Measurements from ENCODE around the gene DIAPH3.
"Not testable (repeated sequence)": the region's sequence is repeated elsewhere in the genome, so short reads cannot be mapped to it uniquely, and the experiment has no call there.

Gene DIAPH3

DNA sequence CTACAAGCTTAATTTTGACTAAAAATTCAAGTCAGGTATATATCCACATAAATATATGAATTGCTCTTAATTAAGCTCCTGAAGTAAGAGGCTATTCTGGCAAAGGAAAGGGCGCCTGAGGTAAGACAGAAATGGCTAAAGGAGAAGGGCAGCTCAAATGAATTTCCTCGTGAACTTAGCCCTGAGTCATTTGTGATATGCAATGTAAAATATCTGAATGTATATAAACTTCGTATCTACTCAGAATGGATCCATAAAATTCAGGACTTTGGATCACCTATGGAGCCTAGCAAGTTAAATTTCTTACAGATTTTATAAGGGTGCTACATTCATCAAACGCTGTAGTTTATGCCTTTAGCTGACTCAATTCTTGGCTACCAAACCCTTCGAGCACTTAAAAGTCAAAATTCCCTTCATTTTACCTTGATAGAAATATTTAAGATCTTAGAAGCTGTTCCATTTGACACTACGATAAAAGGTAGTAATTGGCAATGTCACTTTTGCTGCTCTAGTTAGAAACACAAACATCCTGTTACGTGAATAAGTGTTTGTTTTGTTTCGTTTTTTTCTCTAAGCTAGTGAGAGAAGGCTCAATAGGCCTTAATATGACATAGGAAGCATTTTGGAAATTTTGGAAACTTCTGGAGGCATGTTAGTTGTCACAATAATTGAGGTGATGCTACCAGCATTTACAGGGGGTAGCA lies 69.2 kb downstream of the DIAPH3 start:
- no peak for DNase-seq

DNA sequence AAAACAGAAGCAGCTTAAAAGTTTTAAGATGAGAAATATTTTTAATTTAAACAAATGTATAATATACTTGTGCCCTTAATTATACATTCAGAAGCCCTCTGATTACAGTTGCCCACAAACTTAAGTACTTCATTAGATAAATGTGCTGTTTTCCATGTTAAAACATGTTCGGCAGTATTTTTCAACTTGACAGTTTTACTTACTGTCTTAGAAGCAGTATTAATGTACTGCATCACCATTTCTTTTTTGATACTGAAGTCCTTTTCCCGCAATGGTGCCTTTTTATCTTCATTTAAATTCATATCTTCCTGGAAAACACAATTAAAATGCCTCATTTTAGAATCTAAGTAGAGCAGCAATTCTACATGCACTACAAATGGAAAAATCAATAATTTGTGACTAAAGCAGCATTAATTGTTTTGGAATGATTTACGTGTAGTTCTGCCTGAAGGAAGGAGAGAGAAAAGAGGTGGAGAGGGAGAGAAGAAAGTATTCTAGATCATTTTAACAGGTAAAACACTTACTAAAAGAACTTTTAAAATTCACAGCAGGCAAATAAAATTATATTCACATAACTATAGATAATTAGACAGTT lies 70.2 kb downstream of the DIAPH3 start:
- no peak for DNase-seq

DNA sequence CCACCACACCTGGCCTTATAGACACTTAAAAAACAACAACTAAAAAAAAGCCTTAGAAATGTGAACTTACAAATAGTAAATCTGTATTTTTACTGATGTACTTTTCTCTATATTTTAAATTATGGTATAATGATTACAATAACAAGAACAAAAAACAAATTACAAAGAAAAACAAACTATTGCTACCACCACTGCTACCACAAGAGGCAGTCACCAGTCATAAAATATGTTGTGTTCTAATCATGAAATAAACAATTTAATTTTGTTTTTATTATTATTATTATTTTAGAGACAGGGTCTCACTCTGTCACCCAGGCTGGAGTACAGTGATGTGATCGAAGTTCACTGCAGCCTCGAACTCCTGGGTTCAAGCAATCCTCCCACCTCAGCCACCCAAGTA lies 72.2 kb downstream of the DIAPH3 start:
- DNase-seq: no peak

DNA sequence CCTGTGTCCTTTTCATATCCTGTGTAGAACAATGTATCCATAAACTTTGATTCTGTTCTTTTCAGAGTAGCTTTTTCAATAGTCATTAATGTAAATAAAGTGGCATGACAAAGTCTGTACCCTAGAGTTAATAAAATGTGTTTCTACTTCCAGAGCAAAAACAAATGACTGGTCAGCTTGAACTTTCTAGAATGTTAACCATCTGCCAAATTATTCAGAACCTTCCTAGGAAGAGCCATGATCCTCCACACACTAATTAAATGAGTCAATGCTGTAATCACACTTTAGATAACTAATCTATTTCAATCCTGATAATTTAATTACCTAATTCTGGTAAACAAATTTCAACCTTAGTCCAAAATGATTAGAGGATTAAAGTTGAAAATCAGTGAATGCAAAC lies 73.2 kb downstream of the DIAPH3 start:
- DNase-seq: no peak

DNA sequence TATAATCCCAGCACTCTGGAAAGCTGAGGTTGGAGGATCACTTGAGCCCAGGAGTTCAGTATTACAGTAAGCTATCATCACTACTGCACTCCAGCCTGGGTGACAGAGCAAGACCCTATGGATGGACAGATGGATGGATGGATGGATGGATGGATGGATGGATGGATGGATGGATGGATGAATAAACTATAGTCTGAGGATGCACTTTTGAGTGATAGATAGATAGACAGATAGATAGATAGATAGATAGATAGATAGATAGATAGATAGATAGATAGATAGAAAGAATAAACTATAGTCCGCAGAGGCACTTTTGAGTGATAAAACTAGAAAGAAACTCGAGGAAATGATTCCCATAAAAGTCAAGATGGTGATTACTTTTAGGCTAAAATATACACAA lies 79.9 kb downstream of the DIAPH3 start:
- DNase-seq: not testable (repeated sequence)

DNA sequence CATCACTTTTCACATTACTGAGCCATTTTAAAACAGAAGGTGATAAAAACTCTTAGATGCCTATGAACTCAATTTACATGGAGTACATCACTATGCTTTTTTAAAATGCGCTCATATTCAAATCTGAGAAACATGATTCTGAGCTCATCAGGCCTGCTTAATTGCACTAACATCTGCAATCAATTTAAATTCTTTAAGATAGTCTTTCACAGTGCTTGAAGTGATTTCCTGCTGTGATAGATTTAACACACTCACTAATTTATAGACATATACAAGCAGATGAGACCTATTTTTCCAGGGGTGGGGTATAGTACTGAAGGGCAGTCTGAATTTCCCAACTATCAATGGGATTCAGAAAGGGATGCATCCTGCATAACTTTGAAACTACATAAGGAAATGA lies 82.9 kb downstream of the DIAPH3 start:
- DNase-seq: no peak

DNA sequence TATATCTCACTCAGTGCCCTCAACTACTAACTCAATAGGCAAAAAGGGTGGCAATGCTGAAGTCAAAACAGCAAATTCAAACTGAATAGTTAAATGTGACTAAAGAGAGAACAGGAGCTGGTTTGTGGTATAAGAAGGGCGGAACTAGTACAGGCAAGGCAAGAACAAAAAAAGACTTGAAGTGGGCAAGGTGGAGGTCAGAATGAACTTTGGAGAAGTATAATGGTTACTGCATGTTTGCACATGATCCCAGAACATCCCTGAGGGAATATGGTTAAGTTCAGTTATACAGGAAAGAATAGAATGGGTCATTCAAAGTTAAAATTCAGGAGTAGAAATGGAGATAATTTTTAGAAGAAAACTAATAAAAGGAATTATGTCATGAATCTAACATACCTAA lies 85.5 kb downstream of the DIAPH3 start:
- no peak for DNase-seq

- DNase-seq: no peak
Measured at GRCh38 chr13:60075850-60076249, 87.9 kb downstream of the DIAPH3 start.

GRCh38 chr13:60074397-60074796 lies 89.3 kb downstream of the DIAPH3 start:
- no peak for DNase-seq

DNA sequence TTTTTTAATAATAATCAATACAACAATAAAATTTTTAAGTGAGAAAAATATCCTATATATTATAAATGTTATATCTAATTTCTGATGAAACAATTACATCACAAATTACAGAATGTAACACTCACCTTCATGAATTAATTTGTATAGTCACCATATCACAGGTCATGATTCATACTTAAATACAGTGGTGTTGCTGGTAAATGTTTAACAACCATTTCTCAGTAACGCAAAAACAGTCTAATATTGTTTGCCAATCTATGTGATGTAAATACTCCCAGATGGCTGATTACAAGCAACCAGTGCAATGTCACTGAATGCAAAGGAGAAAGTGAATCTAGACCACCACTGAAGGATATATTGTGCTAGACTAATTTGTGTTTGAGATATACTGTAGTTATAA lies 97.5 kb downstream of the DIAPH3 start:
- DNase-seq: no peak

DNA sequence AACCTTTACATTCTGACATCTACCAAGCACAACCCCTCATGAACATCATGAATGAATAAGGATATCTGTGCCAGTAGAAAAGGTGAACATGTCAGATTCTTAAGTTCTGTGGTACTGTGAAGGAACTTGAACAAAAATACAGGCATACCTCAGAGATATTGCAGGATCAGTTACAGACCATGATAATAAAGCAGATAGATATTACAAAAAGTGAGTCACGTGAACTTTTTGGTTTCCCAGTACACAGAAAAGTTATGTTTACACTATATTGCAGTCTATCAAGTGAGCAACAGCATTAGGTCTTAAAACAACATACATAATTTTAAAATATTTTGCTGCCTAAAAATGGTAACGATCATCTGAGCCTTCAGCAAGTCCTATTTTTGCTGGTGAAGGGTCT lies 101.2 kb downstream of the DIAPH3 start:
- no peak for DNase-seq

DNA sequence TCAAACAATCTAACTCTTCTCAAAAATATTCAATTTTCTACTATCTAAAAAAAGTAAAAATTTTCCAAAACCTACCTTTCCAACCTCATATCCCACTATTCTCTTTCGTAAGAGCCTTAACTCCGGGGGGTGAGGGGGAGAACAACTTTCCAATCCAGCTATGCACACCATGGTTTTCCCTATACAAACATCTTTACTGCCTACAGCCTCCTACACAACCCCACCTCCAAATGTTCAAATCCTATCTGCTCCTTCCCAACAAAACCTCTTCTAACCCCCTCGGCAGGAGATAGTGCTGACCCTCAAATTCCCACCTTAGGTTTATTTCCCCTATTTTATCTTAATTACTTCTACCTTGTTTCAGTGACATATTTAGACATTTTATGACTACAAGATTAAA lies 102.0 kb downstream of the DIAPH3 start:
- DNase-seq: no peak

GRCh38 chr13:60051754-60052285 lies 111.9 kb downstream of the DIAPH3 start:
- no peak for DNase-seq

DNA sequence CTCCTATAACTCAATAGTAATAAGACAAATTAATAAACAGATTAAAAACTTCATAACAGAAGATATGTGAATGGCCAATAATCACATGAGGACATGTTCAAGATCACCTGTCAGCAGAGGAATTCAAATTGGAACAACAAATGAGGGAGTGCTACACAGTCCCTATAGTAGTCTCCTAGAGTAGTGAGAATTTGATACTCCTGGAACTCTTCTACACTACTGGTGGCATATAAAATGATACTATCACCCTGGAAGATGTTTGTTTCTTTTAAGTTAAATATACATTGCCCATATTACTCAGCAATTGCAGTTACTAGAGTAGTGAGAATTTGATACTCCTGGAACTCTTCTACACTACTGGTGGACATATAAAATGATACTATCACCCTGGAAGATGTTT lies 115.4 kb downstream of the DIAPH3 start:
- DNase-seq: not testable (repeated sequence)

- DNase-seq: no peak
Measured at GRCh38 chr13:60047918-60048317, 115.8 kb downstream of the DIAPH3 start.

GRCh38 chr13:60044321-60044720 lies 119.4 kb downstream of the DIAPH3 start:
- no peak for DNase-seq

DNA sequence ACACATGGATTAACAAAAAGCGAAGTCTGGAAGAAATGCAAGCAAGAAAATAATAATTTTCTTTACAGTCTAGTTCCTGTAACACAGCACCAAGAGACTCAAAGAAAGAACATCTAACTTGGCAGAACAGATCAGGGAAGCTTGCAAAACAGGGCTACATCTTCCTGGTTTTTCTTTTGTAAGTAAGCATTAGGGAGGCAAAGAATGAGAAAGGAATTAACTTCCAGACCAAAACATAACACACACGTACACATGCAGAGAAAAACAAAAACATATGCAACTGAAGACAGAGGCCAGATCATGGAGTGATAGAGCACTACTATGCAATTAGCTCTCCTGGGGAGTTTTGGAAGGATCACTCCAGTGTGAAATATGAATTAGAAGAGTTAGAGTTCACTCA lies 120.5 kb downstream of the DIAPH3 start:
- DNase-seq: no peak

DNA sequence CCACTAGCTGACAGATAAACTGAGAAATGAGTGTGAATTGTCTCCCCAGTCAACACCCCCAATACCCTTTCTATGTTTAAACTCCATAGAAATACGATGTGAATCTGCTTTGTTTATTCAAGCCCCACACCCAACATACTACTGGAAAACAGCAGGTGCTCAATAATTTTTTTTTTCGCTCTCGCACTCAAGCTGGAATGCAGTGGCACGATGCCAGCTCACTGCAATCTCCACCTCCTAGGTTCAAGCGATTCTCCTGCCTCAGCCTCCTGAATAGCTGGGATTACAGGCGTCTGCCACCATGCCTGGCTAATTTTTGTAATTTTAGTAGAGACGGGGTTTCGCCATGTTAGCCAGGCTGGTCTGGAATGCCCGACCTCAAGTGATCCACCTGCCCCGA lies 123.1 kb downstream of the DIAPH3 start:
- not testable (repeated sequence) for DNase-seq

DNA sequence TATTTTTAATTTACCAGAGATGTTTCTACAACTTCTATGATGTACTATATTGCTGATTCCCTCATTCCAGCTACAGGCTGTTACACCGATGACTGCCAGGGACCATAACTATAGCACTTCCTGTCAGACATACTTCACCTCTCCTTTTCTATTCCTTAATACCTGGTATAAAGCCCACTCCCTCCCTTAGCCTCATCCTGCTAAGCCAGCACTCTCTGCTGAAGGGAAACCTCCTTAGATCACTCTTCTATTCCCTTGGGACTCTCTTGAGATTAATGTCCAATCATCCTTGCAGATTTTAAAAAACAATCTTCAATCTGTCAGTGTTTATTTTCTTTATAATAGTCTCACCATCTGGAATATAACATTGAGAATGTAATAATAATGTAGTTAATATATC lies 127.9 kb downstream of the DIAPH3 start:
- DNase-seq: no peak

DNA sequence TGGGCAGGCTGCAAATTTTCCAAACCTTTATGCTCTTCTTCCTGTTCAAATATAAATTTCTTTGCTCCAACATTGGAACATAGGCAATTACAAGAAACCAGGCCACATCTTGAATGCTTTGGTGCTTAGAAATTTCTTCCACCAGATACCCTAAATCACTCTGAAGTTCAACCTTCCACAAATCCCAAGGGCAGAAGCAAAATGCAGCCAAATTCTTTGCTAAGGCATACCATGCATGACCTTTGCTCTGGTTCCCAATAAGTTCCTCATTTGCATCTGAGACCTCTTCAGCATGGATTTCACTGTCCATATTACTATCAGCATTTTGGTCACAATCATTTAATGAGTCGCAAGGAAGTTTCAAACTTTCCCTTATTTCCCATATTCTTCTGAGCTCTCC lies 130.9 kb downstream of the DIAPH3 start:
- no peak for DNase-seq

GRCh38 chr13:60028021-60028420 lies 135.7 kb downstream of the DIAPH3 start:
- DNase-seq: no peak

DNA sequence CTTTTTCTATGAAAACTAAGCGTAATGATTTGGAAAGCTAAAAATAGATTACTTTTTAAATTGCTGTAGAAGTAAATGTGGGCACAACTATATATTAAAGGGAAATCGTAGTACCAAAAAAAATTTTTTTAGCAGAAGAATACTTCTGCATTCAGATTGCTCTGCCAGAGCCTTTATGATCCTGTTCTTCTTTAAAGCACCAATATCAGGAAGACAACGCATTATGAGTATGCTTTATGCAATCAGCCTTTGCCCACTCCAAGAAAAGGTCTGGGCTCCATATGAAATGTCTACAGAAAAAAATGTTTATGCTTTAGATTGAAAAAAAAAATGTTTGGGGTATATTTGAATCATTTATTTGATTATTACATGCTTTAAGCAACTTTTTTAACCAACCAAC lies 137.4 kb downstream of the DIAPH3 start:
- DNase-seq: no peak

GRCh38 chr13:60020288-60020687 lies 143.4 kb downstream of the DIAPH3 start:
- no peak for DNase-seq

- DNase-seq: no peak
Measured at GRCh38 chr13:60019119-60019993, 144.4 kb downstream of the DIAPH3 start.
